SU-DHL-6 (cell line): Measurements from ENCODE around the gene EID2B.

Source experiments
- EZH2phosphoT487 ChIP-seq: fragments of 200-600 bp; sonication (generic), shearing (Covaris generic); conservative IDR thresholded peaks from 2 replicates; pipeline ENCODE4 v1.6.1; 2018; ENCODE audit warnings: mild to moderate bottlenecking, antibody characterized with exemption, low read length, moderate library complexity, mixed read lengths
- TF ChIP-seq, protein P1 (sequence below): fragments of 200-600 bp; sonication (generic); IDR thresholded peaks from one replicate; pipeline ENCODE4 v1.5.1; 2017; ENCODE audit warnings: antibody characterized with exemption, mild to moderate bottlenecking, low read length, moderate library complexity; ENCODE audit not compliant: insufficient read depth, poor library complexity, severe bottlenecking

DNA sequence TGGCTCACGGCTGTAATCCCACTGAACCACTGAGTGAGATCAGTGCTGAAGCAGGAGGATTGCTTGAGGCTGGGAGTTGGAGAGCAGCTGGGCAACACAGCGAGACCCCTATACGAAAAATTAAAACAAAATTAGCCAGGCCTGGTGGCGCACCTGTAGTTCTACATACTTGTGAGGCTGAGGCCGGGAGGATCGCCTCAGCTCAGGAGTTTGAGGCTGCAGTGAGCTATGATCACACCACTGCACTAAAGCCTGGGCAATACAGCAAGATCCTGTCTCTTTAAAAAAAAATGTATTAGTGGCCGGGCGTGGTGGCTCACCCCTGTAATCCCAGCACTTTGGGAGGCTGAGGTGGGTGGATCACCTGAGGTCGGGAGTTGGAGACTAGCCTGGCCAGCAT lies 24.0 kb downstream of the EID2B start:
- TF ChIP-seq, protein P1, sequence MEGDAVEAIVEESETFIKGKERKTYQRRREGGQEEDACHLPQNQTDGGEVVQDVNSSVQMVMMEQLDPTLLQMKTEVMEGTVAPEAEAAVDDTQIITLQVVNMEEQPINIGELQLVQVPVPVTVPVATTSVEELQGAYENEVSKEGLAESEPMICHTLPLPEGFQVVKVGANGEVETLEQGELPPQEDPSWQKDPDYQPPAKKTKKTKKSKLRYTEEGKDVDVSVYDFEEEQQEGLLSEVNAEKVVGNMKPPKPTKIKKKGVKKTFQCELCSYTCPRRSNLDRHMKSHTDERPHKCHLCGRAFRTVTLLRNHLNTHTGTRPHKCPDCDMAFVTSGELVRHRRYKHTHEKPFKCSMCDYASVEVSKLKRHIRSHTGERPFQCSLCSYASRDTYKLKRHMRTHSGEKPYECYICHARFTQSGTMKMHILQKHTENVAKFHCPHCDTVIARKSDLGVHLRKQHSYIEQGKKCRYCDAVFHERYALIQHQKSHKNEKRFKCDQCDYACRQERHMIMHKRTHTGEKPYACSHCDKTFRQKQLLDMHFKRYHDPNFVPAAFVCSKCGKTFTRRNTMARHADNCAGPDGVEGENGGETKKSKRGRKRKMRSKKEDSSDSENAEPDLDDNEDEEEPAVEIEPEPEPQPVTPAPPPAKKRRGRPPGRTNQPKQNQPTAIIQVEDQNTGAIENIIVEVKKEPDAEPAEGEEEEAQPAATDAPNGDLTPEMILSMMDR, result no peak
- no peak for TF ChIP-seq EZH2phosphoT487
